ENCODE data around the gene SAMD14.
A peak's percentile ranks its signal among the peaks of the same experiment; 100 is the strongest.

The SAMD14 gene

GRCh38 chr17:50147841-50148225 lies 17.9 kb upstream of the SAMD14 start:
- peaks cover 50 to 70% of the 10 kb centered on the region in 2 donors for H3K36me3 Mint-ChIP-seq
- H3K4me3 Mint-ChIP-seq = peak overlapping the region; percentile 87 to 100
- H3K9me3 Mint-ChIP-seq = no peaks in the 10 kb centered on the region
- DNase-seq = no peak
- H3K27ac Mint-ChIP-seq = peak overlapping the region; percentile 99
- ATAC-seq (replicated peaks) = peak; percentile 2 to 3
- no peaks in the 10 kb centered on the region for H3K27me3 Mint-ChIP-seq
- peaks cover 45 to 57% of the 10 kb centered on the region in 2 donors for H3K4me1 Mint-ChIP-seq

- DNase-seq = no peak
- no peaks in the 10 kb centered on the region for H3K27me3 Mint-ChIP-seq
- peak overlapping the region; percentile 87 to 100 for H3K4me3 Mint-ChIP-seq
- H3K27ac Mint-ChIP-seq = peak overlapping the region; percentile 99
- H3K9me3 Mint-ChIP-seq = no peaks in the 10 kb centered on the region
- H3K4me1 Mint-ChIP-seq = peaks cover 48 to 58% of the 10 kb centered on the region in 2 donors
- ATAC-seq (replicated peaks) = no peak
- H3K36me3 Mint-ChIP-seq = peaks cover 58 to 77% of the 10 kb centered on the region in 2 donors
These were observed 17.1 kb upstream of the SAMD14 start for GRCh38 chr17:50146927-50147665.

DNA sequence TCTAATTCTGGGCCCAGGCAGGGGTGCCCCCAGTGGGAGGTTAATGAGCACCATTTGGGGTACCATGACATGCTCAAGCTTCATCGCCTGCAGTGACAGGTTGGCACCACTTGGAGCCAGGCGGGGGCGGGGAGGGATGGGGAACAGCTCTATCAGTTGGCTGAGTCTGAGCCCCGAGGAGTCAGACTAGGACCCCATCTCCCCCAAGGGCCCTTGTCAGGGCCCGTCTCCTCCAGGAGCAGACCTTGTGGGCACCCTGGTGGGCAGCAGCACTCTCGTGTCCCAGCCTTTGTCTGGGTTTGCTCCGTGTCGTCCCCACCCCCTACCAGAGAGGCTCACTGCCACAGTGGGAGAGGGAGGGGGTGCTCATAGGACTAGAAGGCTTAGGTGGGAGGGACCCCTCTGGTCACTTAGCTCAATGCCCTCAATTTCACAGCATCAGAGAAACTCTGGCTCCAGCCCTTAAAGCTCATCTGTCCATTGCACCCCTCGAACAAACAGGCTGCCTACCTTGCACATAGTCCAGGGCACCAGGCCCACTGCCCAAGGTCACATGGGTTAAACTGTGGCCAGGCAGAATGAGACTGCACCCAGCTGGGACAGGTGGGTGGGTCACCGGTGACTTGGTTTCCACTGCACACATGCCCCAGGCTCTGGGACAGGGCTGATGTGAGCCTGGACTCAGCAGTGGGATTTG lies 16.4 kb upstream of the SAMD14 start:
- H3K4me1 Mint-ChIP-seq = peaks cover 54 to 62% of the 10 kb centered on the region in 2 donors
- H3K27ac Mint-ChIP-seq = peak overlapping the region; percentile 99
- peaks cover 65 to 84% of the 10 kb centered on the region in 2 donors for H3K36me3 Mint-ChIP-seq
- DNase-seq (no peak), ATAC-seq (replicated peaks) (no peak)
- no peaks in the 10 kb centered on the region for H3K9me3 Mint-ChIP-seq
- peak overlapping the region; percentile 87 to 100 for H3K4me3 Mint-ChIP-seq
- no peaks in the 10 kb centered on the region for H3K27me3 Mint-ChIP-seq

DNA sequence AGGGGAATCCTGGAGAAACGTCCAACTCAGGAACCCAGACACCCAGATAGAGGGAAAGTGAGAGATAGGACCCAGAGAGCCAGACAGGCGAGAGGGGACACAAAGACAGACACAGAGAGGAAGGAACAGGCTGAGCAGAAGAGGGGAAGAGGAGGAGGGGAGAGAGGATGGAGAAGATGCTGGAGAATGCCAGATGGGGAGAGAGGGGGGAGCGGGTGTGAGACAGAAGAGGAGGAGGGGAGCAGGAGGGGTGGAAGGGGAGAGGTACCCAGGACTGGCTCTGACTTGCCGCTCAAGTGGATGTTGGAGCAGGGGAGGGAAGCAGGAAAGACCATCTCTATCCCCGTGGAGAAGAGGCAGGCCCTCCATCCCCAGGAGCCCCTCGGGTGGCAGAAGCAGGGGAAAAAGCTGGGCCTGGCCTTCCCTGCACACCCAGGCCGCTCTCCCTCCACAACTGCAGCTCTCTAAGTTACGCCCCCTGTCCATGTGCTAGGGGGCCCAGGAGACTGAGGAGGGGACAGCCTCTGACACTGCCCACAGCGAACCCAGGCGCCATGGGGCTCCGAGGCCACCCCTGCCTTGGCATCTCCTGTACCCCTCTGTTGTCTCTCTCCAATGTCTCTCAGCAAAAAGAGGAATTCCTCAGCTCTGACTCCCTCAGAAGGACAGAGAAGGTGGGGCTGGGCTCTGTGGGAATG lies 15.7 kb upstream of the SAMD14 start:
- Mint-ChIP-seq H3K9me3 (no peaks in the 10 kb centered on the region), H3K36me3 (peaks cover 69 to 86% of the 10 kb centered on the region in 2 donors), H3K4me1 (peaks cover 60 to 69% of the 10 kb centered on the region in 2 donors), H3K27me3 (no peaks in the 10 kb centered on the region), H3K4me3 (peak overlapping the region; percentile 87 to 100), H3K27ac (peak overlapping the region; percentile 83)
- ATAC-seq (replicated peaks) (no peak), DNase-seq (no peak)

GRCh38 chr17:50144845-50145531 lies 15.0 kb upstream of the SAMD14 start:
- no peak for DNase-seq
- Mint-ChIP-seq H3K36me3 (peaks cover 73 to 93% of the 10 kb centered on the region in 2 donors), H3K4me3 (peak overlapping the region; percentile 87 to 100), H3K27ac (peak overlapping the region; percentile 83), H3K27me3 (no peaks in the 10 kb centered on the region), H3K9me3 (no peaks in the 10 kb centered on the region), H3K4me1 (peaks cover 65 to 76% of the 10 kb centered on the region in 2 donors)
- ATAC-seq (replicated peaks) = no peak

DNA sequence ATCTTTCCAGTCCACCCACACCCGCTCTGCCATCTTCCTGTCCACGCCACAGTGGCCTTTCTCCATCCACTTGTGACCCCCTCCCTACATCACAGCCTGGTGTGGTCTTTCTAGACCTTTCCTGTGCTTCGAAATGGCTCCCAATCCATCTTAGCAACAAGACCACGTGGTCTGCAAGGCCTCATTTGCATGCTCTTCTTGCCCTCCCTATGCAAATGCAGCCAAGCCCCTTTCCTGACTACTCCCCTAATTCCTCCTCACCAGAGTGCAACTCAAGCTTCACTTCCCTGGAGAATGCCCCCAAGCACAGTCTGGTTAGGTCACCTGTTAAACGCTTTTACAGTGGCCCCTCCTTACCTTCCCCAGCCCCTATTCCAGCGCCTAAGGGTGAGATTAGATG lies 14.4 kb upstream of the SAMD14 start:
- Mint-ChIP-seq H3K36me3 (peaks cover 79 to 99% of the 10 kb centered on the region in 2 donors), H3K9me3 (no peaks in the 10 kb centered on the region), H3K27me3 (no peaks in the 10 kb centered on the region), H3K27ac (peak overlapping the region; percentile 78), H3K4me1 (peaks cover 72 to 82% of the 10 kb centered on the region in 2 donors), H3K4me3 (peak overlapping the region; percentile 87 to 100)
- ATAC-seq (replicated peaks) (no peak), DNase-seq (no peak)

- ATAC-seq (replicated peaks) (no peak), DNase-seq (no peak)
- no peak overlapping the region for H3K4me3 Mint-ChIP-seq
- H3K27ac Mint-ChIP-seq = peak overlapping the region; percentile 78
- peaks cover 74 to 84% of the 10 kb centered on the region in 2 donors for H3K4me1 Mint-ChIP-seq
- no peaks in the 10 kb centered on the region for H3K27me3 Mint-ChIP-seq
- peaks cover 81 to 98% of the 10 kb centered on the region in 2 donors for H3K36me3 Mint-ChIP-seq
- no peaks in the 10 kb centered on the region for H3K9me3 Mint-ChIP-seq
These were observed 13.7 kb upstream of the SAMD14 start for GRCh38 chr17:50143461-50144176.

GRCh38 chr17:50141745-50142110 lies 11.8 kb upstream of the SAMD14 start:
- H3K27ac Mint-ChIP-seq = peak overlapping the region; percentile 80
- H3K4me3 Mint-ChIP-seq = peak overlapping the region; percentile 26 to 54
- peaks cover 76 to 89% of the 10 kb centered on the region in 2 donors for H3K4me1 Mint-ChIP-seq
- DNase-seq (no peak), ATAC-seq (replicated peaks) (peak; percentile 31 to 47)
- H3K9me3 Mint-ChIP-seq = no peaks in the 10 kb centered on the region
- H3K27me3 Mint-ChIP-seq = no peaks in the 10 kb centered on the region
- peaks cover 83 to 98% of the 10 kb centered on the region in 2 donors for H3K36me3 Mint-ChIP-seq

GRCh38 chr17:50141026-50141744 lies 11.2 kb upstream of the SAMD14 start:
- Mint-ChIP-seq H3K36me3 (peaks cover 84 to 99% of the 10 kb centered on the region in 2 donors), H3K4me1 (peaks cover 76 to 89% of the 10 kb centered on the region in 2 donors), H3K27ac (peak overlapping the region; percentile 80), H3K27me3 (no peaks in the 10 kb centered on the region), H3K9me3 (no peaks in the 10 kb centered on the region), H3K4me3 (peak overlapping the region; percentile 26 to 50)
- DNase-seq = no peak
- ATAC-seq (replicated peaks) = no peak

DNA sequence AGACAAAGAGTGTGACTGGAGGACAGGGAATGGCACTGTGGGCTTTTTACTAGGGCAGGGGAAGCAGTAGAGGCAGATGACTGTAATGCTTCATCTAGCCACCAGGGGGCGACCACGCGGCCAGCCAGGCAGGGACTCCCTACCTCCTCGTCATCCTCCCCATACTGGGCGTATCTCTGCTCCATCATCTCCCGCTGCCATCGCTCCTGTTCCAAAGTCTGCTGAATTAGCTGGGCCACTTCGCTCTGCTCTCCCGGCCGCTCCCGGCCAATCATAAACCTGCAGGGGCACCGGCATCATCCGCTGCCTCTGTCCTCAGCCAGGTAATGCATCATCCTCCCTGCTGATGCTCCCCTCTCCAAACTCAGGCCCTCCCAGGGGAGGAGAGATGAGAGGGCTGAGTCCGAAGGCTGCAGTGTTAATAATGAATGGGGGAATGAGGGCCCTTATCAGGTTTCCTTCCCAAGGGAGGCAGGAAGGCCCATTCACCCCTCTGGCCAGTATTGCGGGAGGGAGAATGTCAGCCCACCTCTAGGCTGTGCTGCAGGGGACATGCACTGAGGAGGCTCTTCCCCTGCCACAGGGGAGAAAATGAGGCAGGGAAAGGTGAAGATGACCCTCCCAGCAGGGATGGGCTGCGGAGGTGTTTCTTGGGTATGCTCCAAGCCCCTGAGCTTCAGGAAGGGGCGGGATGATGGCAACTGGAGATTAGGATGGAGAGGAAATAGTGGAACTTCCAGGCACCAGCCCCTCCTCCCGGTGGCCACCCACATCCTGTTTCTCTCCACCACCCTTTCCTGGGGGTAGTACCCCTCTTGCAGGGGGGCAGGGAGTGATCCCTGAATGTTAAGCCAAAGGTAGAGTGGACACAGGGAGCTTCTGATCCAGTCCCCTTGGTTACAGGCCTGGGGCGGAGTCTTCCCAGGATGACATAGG lies 10.3 kb upstream of the SAMD14 start:
- Mint-ChIP-seq H3K36me3 (peaks cover 85 to 98% of the 10 kb centered on the region in 2 donors), H3K4me1 (peaks cover 67 to 88% of the 10 kb centered on the region in 2 donors)
- peak; percentile 87 for ATAC-seq (replicated peaks)

DNA sequence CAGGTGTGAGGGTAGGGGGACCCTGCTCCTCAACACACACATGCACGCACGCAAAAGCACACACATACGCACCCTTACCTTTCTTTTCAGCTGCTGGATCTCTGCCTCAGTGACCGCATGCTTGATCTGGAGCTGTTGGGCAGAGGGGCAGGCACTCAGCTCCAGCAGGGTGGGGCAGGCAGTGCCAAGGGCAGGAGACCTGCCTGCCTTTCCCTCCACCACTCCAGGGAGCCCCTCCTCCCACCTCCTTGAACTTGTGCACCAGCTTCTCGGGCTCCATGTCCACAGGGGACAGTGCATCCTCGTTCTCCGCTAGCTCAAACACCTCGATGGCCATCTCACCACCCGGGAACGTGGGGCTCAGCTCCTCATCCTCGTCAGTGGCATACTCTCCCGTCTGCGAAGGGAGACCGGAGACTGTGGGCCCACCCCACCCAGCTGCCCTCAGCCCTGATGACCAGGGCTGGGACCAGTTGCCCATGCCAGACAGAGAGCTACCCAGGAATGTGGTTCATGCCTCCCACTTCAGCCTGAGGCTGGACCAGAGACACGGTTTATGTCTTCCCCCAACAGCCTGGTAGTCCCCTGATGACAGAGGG lies 9.3 kb upstream of the SAMD14 start:
- DNase-seq = no peak
- H3K4me1 Mint-ChIP-seq = peaks cover 58 to 79% of the 10 kb centered on the region in 2 donors
- peak overlapping the region; percentile 76 for H3K27ac Mint-ChIP-seq
- no peak for ATAC-seq (replicated peaks)
- no peak overlapping the region for H3K4me3 Mint-ChIP-seq
- no peaks in the 10 kb centered on the region for H3K9me3 Mint-ChIP-seq
- H3K27me3 Mint-ChIP-seq = no peaks in the 10 kb centered on the region
- peaks cover 77 to 89% of the 10 kb centered on the region in 2 donors for H3K36me3 Mint-ChIP-seq

More for the DNA sequence above, 10.3 kb upstream of the SAMD14 start:
- Mint-ChIP-seq H3K9me3 (no peaks in the 10 kb centered on the region), H3K27me3 (no peaks in the 10 kb centered on the region), H3K27ac (peak overlapping the region; percentile 76), H3K4me3 (peak overlapping the region; percentile 12 to 50)
- DNase-seq = peak; percentile 62

DNA sequence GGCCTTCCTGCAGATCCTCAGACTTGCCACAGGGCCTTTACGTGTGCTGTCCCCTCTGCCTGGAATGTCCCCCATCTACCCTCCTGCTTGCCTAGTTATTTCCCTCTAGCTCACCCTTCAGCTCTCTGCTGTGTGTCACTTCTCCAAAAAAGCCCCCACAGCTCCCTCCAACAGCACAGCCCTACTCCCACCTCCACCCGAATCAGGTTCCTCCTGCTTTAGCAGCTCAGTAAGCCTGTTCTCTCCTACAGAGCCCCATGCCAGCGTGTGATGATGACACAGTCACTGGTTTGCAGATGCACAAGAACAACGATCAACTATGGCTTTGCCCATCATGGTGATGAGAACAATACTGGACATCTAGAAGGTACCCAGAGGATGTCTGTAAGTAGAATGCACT lies 7.1 kb upstream of the SAMD14 start:
- ATAC-seq (replicated peaks) (no peak), DNase-seq (no peak)
- peaks cover 49 to 75% of the 10 kb centered on the region in 2 donors for H3K4me1 Mint-ChIP-seq
- no peaks in the 10 kb centered on the region for H3K27me3 Mint-ChIP-seq
- H3K4me3 Mint-ChIP-seq = no peak overlapping the region
- H3K36me3 Mint-ChIP-seq = peaks cover 69 to 85% of the 10 kb centered on the region in 2 donors
- peak overlapping the region; percentile 76 for H3K27ac Mint-ChIP-seq
- no peaks in the 10 kb centered on the region for H3K9me3 Mint-ChIP-seq

All from stimulated activated naive B cell treated with anti-CD40 and anti-IgM and Interleukin-4, amounts not matched to agents 10 μg/mL and 1 μg/mL and 100 μg/mL, for 72 hours (primary cell).